Upper lobe of left lung (tissue), 4 donors: ENCODE measurements around the gene KAZN.

Experiments
- EP300 ChIP-seq, 4 donors: sonication (generic); formaldehyde crosslinking; IDR thresholded peaks; one replicate each; pipeline ENCODE4 v1.5.1; 2017; ENCODE audit warnings: antibody characterized with exemption in 4 of 4, control low read depth in 2 of 4
- POLR2A ChIP-seq, 4 donors: fragments of 450-650 bp; IDR thresholded peaks; one replicate each; pipeline ENCODE4 v1.5.1; 2016 to 2017; ENCODE audit warnings: antibody characterized with exemption in 4 of 4, mild to moderate bottlenecking in 2 of 4
- POLR2AphosphoS5 ChIP-seq, 2 donors: sonication (generic); formaldehyde crosslinking; IDR thresholded peaks; one replicate each; pipeline ENCODE4 v1.5.1; 2017; ENCODE audit warnings: antibody characterized with exemption in 2 of 2
- TF ChIP-seq, protein P1 (sequence below), 6 experiments: fragments of 450-650 bp in 4 of 6; fragments of 200-600 bp in 2 of 6; sonication (generic) in 2 of 6; IDR thresholded peaks; one replicate each; pipeline ENCODE4 v1.5.1; 2016 to 2019; ENCODE audit warnings: antibody characterized with exemption in 6 of 6

DNA sequence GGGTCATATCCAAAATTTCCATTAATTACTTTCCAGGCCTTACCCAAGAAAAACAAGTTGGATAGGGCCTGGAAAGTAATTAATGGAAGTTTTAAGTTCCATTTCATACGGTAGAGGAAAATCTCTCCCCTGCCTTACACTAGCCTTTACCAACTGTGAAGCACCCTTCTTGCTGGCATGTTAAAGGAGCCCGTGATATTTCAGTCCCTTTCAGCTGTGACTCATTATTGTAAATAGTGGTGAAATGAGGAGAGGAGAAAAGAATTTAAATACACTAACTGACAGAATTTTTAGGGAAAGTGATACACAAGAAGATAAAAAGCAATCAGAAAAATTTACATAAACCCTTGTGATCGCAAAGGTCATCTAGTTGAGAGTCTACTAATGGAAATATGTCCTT, 20.3 kb upstream of the KAZN start:
- TF ChIP-seq, protein P1, sequence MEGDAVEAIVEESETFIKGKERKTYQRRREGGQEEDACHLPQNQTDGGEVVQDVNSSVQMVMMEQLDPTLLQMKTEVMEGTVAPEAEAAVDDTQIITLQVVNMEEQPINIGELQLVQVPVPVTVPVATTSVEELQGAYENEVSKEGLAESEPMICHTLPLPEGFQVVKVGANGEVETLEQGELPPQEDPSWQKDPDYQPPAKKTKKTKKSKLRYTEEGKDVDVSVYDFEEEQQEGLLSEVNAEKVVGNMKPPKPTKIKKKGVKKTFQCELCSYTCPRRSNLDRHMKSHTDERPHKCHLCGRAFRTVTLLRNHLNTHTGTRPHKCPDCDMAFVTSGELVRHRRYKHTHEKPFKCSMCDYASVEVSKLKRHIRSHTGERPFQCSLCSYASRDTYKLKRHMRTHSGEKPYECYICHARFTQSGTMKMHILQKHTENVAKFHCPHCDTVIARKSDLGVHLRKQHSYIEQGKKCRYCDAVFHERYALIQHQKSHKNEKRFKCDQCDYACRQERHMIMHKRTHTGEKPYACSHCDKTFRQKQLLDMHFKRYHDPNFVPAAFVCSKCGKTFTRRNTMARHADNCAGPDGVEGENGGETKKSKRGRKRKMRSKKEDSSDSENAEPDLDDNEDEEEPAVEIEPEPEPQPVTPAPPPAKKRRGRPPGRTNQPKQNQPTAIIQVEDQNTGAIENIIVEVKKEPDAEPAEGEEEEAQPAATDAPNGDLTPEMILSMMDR (IDR thresholded peaks at IDR 0.05), result no peak
- TF ChIP-seq POLR2AphosphoS5 (IDR thresholded peaks at IDR 0.05) (no peak), EP300 (IDR thresholded peaks at IDR 0.05) (no peak), POLR2A (IDR thresholded peaks at IDR 0.05) (no peak)
